Prostate gland (tissue), 2 donors: ENCODE measurements around the gene MDH2.

Experiments used
- CTCF ChIP-seq, 4 experiments: fragments of 200-600 bp in 2 of 4; fragments of 450-650 bp in 2 of 4; sonication (generic) in 2 of 4; IDR thresholded peaks; 1 replicate in 3 of 4; 2 replicates in 1 of 4; pipeline ENCODE4 v1.5.1; 2016 to 2019; ENCODE audit warnings: antibody characterized with exemption in 4 of 4, mild to moderate bottlenecking in 2 of 4, moderate library complexity in 2 of 4
- POLR2A ChIP-seq: fragments of 450-650 bp; IDR thresholded peaks from one replicate; pipeline ENCODE4 v1.6.1; 2016; ENCODE audit warnings: antibody characterized with exemption, mild to moderate bottlenecking
- POLR2AphosphoS5 ChIP-seq: sonication (generic); formaldehyde crosslinking; IDR thresholded peaks from one replicate; pipeline ENCODE4 v1.6.1; 2017; ENCODE audit warnings: antibody characterized with exemption

GRCh38 chr7:76002822-76003221 is 45.1 kb upstream of the MDH2 start:
- TF ChIP-seq CTCF (IDR thresholded peaks at IDR 0.05) (no peak), POLR2A (no peak), POLR2AphosphoS5 (no peak)
